Medulla oblongata (tissue), 1 donor: Measurements from ENCODE around the gene UBN1.
"Not testable (repeated sequence)": the region's sequence is repeated elsewhere in the genome, so short reads cannot be mapped to it uniquely, and the experiment has no call there.

Experiments used
- DNase-seq: peaks from one replicate; pipeline ENCODE4 v3.0.0-alpha.2; 2015; ENCODE audit errors: extremely low spot score

The UBN1 gene

GRCh38 chr16:4928227-4928626 is 80.9 kb downstream of the UBN1 start:
- DNase-seq = no peak

- DNase-seq = not testable (repeated sequence)
Measured at GRCh38 chr16:4929619-4930018, 82.3 kb downstream of the UBN1 start.

- no peak for DNase-seq
Measured at GRCh38 chr16:4931381-4931780, 84.1 kb downstream of the UBN1 start.
